HG02981 (cell line): Measurements from ENCODE around the gene CRMP1.
"Not testable (repeated sequence)": the region's sequence is repeated elsewhere in the genome, so short reads cannot be mapped to it uniquely, and the experiment has no call there.

Experiments used
- ATAC-seq: cut with Tn5 transposase; IDR thresholded peaks from one replicate; pipeline ENCODE4 v1.9.1; 2021; ENCODE audit warnings: mild to moderate bottlenecking, moderate library complexity; ENCODE audit not compliant: unreplicated experiment

Gene CRMP1

DNA sequence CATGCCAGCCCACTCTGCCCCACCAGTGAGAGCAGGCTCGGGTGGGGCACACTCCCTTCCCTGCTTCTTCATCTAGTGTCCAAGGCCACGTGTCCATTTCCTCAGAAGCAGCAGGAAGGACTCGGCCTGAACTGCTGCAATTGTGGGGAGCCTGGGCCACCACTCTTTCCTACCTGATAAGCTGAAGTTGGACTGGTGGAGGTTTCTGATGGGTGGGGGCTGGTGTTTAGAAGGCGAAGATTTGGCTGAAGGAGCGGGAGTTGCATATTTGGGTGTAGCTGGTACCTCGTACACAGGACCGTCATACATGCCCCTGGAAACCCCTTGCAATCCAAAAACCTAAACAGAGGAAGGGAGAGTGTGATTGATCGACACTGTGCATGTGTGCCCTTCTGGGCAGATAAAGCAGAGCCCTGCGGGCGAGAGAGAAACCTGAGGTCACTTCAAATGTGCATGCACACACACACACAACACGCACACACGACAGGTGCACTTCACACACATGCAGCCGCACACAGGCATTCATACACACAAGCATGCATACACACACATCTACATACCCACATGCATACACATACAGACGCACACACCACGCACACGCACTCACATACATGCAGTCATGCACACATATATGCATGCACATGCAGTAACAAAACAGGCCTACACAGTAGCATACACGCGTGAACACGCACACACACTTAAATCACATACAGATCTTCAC is 67.4 kb downstream of the CRMP1 start:
- no peak for ATAC-seq

DNA sequence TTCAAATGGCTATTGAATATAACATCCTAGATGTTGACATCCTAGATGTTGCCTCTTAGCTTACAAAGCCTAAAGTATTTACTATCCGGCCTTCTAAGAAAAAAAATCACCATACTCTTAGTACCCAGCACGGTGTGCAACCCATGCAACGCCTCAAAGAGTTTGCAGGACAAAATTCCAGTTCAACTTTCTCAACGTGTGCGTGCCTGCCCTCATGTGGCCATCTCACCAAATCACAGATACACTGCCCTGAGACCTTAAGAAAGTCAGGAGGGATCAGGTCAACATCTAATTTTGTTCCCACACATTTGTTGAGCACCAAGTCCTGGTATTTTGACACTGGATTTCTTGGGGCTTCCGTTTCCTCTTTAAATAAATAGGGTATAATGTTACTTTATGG is 68.3 kb downstream of the CRMP1 start:
- no peak for ATAC-seq

DNA sequence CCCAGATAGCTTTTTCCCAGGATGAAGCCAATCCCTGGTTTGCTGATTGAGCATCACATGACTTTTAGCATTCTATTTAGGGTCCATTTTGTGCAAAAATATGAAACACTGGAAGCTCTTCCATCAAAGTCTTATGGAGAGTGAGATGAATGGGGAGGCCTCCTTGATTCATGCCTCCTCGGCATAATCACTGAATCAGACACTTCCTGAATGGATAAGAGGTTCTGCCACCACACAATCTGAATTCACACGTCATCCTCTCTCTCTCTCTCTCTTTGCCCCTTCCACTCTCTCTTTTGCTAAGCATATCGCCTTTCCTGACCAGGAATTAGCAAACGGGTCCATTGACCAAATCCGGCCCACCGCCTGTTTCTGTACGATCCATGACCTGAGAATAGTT is 68.7 kb downstream of the CRMP1 start:
- no peak for ATAC-seq

DNA sequence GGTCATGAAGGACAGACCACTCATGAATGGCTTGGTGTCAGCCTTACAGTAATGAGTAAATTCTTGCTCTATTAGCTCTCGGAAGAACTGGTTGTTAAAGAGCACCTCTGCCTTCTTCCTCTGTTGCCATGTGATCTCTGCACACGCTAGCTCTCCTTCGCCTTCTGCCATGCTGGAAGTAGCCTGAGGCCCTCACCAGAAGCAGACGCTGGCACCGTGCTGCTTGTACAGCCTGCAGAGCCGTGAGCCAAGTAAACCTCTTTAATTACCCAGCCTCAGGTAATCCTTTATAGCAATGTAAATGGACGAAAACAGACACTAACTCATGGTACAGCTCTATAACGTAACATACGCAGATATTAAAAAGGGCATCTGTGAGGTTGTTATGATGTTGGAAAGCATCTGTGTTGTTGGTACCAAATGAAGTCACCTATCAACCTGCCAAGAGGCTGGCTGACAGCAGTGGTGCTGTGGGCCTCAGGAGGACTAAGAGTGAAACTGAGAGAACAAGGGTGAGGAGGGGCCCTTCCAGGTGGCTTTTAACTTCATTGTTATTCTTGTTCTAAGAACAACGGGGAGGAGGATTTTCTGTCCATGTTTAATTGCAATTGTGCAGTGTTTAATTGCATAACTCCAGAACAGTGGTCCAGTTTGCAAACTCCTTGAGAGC is 69.2 kb downstream of the CRMP1 start:
- ATAC-seq, result no peak

DNA sequence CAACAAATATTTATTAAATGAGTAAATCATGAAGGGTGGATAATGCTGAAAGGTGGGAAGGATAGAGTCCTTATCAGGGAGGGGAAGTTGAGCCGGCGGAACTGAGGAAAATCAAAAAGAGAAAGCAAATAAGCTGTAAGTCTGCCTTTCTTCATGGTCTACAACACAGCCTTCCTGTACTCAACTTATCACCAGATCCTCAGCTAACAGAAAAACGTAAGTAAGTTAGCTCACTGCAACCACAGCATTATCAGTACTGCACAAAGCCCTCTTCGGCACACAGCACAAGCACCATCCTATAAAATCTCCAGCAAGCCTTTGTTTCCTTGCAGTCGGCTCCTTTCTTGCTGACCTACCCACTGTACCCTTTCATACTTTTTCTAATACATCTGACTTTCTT is 70.3 kb downstream of the CRMP1 start:
- ATAC-seq, result no peak

DNA sequence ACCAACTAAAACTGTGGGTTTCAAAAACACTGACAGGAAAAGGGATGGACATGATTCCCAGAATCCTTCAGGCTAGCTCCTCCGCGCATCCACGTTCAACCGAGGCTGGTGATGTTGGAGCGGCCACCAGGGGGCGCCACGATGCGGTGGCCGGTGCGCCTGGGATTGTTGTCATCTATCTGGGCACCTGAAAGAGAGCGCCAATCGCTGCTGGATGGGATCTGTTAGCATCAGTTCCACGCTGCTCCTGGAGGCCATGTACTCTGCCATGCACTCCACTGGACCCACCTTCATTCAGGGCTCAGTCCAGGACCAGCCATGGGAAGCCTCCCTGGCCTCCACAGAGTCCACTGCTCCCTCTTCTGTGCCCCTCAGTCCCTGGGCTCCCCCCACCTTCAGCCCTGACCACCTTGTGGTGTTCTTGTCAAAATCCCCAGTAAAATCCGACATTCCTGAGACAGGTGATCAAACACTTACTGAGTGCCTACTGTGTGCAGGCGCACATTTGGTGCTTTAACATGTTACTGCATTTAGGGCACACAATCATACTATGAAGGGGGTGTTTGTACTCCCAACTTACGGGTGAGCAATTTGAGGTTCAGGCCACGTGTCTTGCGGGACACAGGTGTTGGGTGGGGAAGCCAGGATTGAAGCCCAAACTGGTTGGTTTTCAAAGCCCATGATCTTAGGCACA is 71.1 kb downstream of the CRMP1 start:
- ATAC-seq, result no peak

DNA sequence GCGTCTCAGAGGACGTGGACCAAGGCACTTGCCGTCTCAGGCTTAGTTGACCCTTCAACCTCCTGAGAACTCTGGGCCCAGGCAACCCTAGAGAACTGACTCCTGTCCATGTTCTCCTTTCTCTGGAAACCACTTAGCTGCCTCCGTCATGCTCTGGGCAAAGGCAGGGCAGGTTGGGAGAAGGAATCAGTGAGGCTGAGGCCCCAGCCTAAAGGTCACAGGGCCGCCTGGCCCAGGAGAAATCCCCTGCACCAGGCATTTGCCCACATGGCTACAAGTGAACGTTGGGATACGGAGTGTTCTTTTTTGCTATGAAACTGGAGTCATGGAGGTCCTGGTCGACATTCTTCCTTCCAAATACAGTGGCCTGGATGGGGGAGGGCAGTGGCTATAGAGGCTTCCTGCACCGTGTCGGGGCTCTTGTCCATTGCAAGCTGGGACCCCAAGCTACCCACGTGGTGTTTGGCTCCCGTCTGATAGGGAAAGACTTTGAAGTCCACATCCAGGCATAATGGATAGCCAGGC is 76.0 kb downstream of the CRMP1 start:
- ATAC-seq, result no peak

DNA sequence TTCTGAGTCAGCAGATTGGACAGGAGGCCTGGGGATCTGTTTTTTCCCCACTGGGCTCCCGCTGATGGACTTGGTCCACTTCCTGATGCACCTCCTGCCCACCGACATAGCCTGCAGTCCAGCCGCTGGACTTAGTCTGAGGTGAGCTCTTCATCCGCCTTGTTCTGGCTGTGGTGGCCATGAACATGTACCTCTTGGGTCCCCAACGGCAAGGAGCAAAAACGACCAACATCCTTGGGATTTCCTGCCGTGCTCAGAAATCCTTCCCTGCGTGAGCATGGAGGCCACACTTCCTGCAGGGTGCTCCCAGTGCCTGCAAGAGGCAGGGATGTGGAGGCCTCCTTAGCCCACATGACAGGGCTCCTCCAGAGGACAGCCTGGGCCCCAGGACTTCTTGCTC is 76.8 kb downstream of the CRMP1 start:
- ATAC-seq, result no peak

DNA sequence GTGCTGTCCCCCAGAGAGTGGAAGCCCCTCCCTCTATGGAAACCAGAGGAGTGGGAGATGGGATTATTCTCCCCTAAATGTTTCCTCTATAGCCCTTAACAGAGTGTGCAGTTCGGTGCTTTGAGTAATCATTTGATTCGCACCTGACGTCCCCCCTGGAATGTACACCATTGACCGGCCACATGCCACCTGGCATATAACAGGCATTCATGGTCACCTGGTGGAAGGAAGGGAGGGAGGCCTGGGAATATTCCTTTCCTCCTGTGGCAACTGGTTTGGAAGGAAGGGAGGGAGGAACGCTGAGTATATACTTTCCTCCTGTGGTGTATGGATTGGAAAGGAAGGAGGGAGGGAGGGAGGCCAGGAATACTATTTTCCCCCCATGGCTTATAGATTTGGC is 77.2 kb downstream of the CRMP1 start:
- no peak for ATAC-seq

DNA sequence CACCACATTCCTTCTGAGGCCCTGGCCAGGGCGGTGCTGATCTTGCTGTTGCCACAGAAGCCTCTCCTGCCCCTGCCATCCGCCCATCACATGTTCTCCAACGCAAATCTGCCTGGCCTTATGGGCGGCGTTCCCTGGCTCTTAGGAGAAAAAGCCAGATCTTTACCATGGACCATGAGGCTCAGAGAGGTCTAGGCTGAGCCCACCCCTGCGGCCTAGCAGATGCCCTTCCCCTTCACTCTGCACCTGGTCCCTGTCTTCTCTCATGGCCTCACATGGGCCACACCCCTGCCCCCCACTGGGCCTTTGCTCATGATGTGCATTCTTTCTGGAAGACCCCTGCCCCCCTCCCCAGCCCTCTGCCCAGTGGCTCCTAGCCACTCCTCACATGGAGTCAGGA is 78.5 kb downstream of the CRMP1 start:
- no peak for ATAC-seq

DNA sequence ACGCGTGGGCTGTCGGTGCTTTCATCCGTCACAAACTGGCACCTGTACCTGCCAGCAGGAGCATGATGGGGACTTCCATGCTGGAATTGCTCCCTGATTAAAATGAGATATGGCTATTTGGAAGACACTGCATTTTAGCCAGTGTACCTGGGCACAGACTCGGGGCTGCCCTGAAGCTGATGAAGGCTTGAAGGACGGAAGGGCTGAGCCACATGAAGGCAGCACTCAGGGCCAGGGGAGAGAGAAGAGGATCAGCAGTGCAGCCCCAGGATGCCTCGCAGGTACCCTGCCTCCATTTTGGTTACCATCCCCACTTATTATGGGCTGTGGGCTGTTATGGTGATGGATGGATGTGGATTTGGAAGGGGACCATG is 79.0 kb downstream of the CRMP1 start:
- no peak for ATAC-seq

DNA sequence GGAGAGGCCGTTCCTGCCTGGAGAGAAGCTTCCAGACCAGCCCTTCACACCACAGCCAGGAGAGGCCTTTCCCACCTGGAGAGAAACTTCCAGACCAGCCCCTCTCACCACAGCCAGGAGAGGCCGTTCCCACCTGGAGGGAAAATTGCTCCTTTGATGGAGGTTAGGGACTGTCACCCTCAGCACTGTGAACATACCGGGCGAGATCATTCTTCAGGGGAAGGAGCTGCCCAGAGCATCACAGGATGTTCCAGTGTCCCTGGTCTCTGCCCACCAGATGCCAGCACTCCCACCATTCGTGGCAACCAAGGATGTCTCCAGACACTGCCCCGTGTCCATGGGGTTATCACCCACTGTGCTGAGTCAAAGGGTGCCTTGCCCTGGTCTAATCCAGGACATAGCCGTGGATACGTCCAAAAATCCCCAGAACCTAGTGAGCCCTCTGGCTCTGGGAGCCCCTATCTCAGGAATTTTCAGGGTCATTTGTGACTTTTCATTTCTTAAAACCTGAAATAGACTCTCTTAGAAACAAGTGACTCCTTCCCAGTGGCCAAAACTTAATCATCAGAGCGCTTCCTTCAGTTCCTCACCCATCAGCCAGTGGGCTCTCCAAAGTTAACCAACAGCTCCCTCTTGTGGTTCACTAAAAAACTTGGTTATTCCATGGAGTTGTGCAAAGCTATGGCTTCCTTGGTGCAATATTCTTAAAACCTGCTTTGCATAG is 80.2 kb downstream of the CRMP1 start:
- ATAC-seq, result no peak

DNA sequence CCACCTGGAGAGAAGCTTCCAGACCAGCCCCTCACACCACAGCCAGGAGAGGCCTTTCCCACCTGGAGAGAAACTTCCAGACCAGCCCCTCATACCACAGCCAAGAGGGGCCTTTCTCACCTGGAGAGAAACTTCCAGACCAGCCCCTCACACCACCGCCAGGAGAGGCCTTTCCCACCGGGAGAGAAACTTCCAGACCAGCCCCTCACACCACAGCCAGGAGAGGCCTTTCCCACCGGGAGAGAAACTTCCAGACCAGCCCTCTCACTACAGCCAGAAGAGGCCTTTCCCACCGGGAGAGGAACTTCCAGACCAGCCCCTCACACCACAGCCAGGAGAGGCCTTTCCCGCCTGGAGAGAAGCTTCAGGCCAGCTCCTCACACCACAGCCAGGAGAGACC is 80.8 kb downstream of the CRMP1 start:
- ATAC-seq, result not testable (repeated sequence)

DNA sequence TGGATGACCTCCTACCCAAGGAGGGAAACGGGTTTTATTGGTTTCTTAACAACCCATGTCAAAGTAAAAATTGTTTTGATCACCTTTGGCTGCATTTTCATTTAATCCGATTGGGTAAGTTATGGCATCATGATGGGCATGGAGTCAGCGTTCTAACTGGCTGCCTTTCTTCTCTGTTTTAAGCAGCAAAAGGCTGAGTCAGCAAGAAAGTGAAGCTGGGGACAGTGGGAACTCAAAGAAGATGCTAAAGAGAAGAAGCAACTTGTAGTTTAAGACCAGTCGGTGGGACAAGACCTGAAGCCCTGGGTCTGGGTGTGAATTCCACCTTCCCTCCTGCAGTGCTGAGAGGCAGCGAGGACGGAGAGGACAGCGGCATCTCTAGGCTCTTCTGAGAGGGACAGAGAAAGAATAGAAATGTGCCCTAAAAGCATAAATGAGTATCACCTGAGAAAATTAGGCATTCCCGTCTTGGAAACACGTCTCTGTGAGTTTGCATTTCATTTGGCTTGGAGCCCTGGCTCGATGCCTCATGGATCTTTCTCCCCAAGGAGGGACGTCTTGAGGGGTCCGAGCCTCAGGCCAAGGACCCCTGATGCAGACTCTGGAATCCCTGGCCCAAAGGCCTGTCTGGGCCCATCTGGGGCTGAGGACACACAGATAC is 82.0 kb downstream of the CRMP1 start:
- no peak for ATAC-seq

DNA sequence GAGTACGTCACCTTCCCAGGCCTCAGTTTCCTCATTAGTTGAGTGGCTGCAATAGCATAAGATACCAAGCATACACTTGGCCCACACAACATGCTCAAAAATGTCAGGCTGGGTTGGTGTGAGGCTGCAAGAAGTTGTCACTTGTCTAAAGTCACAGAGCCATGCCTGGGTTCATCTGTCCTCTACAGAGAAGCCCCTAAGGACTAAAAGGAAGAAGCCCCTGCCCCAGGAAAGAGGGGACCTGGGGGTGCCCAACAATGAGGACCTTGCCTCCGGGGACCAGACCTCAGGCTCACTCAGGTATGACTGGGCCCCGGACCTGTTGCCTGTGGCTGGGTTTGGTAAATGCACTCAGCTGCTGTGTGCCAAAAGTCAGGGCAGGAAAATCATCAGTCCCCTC is 82.7 kb downstream of the CRMP1 start:
- no peak for ATAC-seq

DNA sequence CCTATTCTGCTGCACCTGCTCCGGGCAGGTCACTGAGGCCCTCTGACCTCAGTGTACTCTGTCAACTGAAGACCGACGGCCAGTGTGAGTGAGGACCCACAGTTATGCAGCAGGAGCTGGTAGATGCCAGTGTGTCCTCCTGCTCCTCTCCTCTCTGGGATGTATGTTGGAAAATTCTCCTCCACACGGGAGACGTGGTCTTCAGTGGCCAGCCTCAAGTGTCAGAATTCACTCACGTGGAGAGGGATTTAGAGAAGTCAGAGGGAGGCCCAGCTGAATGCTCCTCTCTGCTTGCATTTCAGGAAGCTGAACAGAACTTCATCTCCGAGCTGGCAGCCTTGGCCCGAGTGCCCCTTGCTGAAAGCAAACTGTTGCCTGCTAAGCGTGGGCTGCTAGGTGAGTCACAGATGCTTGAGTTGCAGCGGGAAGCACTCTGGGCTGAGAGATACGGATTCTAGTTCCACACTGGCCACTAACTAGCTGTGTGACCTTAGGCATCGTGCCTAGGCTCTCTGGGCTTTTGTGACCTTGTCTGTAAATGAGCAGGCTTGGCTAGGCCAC is 83.6 kb downstream of the CRMP1 start:
- ATAC-seq, result no peak

DNA sequence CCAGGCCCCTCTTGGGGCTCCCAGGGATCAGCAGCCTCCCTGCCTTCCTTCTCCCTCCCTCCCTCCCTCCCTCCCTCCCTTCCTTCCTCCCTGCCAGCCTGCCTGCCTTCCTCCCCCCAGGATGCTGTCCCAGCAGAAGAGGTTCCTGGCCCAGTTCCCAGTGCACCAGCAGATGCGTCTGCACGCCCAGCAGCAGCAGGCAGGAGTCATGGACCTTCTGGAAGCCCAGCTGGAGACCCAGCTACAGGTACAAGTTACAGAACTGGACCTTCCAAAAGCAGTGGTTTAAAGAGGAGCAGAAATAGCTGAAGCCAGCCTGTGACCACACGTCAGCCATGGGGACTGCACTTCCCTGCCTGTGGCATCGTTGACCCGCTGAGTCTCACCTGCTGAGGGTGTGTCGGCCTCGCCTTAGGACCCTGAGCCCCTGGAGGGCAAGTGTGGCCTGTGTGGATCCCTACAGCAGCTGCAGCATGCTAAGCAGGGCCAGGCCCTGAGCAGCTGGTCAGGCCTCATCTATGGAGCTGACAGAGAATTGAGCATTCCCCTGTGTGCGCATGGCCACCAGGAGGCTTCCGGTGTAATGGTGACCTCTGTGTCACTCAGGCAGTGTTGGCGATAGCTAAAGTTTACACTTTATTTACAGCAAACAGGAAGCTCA is 84.7 kb downstream of the CRMP1 start:
- no peak for ATAC-seq

DNA sequence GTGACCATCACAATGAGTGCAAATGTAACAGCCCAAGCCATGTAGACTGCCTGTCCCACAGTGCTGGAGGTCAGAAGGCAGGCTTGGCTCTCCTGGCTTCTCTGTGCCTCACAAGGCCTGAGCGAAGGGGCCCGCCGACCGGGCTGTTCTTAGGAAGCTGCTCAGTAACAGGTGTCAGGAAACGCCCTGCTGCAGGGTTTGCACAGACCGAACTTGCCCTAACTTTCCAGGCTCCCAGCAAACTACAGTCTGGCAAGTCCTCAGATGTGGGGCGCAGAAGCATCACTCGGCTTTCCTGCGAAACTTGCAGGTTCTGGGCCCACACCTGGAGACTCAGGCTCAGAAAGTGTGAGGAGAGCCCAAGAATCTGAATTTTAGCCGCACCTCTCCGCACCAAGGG is 87.6 kb downstream of the CRMP1 start:
- no peak for ATAC-seq

DNA sequence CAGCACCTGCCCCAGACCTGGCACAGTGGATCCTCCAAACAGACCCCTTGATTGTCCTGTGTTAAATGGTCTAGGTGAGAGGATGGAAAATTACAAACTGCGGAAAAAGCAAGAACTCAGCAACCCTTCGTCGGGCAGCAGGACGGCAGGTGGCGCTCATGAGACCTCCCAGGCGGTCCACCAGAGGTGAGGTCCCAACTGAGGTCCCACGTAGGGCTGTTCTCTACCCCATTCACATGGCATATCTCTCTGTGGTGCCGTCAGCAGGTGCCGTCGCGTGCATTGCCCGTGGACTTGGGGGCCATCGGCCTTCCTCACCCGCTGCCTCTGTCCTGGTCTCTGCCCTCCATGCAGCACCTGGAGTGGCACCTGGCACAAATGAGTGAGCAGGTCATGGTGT is 88.2 kb downstream of the CRMP1 start:
- ATAC-seq, result no peak

DNA sequence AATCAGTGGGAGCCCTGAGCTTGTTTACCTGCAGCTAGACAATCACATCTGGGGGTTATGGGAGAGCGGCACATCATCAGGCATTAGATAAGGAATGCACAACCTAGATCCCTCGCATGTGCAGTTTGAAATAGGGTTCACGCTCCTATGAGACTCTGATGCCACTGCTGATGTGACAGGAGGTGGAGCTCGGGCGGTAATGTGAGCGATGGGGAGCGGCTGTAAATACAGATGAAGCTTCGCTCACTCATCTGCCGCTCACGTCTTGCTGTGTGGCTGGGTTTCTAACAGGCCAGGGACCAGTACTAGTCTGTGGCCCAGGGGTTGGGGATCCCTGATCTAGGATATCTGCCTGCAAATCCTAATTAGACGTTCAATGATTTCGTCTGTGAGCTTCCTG is 90.3 kb downstream of the CRMP1 start:
- no peak for ATAC-seq
